ENCODE measurements around the gene RBP7.

The RBP7 gene

DNA sequence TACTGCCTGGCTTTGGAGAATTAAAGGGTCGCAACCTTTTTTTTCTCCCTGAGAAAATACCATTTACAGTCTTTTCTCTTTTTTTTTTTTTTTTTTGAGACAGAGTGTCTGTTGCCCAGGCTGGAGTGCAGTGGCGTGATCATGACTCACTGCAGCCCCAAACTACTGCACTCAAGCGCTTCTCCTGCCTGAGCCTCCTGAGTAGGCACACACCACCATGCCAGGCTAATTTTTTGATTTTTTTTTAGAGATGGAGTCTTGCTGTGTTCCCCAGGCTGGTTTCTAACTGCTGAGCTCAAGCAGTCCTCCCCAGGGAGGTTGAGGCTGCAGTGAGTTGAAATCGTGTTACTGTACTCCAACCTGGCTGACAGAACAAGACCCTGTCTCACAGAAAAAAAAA, 60.3 kb downstream of the RBP7 start:
- H3K4me1 ChIP-seq (ENCODE audit: control insufficient read depth, insufficient read depth, low read length), result no peaks in the 10 kb centered on the region
- no peaks in the 10 kb centered on the region for H3K36me3 ChIP-seq (ENCODE audit: control insufficient read depth, insufficient read depth, low read length)
- no peaks in the 10 kb centered on the region for H3K27me3 ChIP-seq (ENCODE audit: control insufficient read depth, insufficient read depth, low read length)
- H3K4me3 ChIP-seq (ENCODE audit: low read length), result no peak overlapping the region
- no peaks in the 10 kb centered on the region for H3K9me3 ChIP-seq (ENCODE audit: control insufficient read depth, low read length)
- no peak overlapping the region for H3K9ac ChIP-seq (ENCODE audit: low read length)

DNA sequence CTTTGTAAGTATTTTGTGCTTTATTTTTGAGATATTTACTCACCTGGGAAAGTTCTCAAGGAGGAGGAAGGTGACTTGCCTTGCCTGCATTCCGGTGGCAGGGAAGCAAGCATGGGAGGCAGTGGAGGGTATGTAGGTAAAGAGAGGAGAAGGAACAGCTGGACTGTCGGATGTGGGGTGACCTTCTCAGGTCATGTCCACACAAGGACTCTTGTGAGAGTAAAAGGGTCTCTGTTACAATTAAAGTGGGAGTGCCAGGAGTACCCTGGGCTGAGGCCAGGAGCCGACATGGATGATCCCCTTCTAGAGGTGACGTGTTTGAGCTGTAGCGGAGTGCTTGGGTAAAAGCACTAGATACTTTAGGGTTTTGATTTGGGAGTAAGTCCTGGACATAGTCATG, 60.8 kb downstream of the RBP7 start:
- Histone ChIP-seq H3K9me3 (ENCODE audit: control insufficient read depth, low read length) (no peaks in the 10 kb centered on the region), H3K27me3 (ENCODE audit: control insufficient read depth, insufficient read depth, low read length) (no peaks in the 10 kb centered on the region), H3K4me3 (ENCODE audit: low read length) (no peak overlapping the region), H3K36me3 (ENCODE audit: control insufficient read depth, insufficient read depth, low read length) (no peaks in the 10 kb centered on the region), H3K9ac (ENCODE audit: low read length) (no peak overlapping the region), H3K4me1 (ENCODE audit: control insufficient read depth, insufficient read depth, low read length) (no peaks in the 10 kb centered on the region)

DNA sequence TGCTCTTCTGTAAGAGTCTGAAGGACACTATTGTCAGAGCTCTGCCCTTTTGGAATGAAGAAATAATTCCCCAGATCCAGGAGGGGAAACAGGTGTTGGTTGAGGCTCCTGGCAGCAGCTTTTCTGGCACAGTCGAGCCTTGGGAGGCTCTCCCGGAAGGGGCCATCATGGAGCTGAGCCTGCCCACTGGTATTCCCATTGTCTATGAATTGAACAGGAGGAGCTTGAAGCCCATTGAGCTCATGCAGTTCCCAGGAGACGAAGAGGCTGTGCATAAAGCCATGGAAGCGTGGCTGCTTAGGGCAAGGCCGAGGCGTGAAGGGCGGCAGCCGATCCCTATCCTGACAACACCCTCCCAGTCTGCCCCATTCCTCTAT, 62.3 kb downstream of the RBP7 start:
- Histone ChIP-seq H3K9me3 (ENCODE audit: control insufficient read depth, low read length) (no peaks in the 10 kb centered on the region), H3K27me3 (ENCODE audit: control insufficient read depth, insufficient read depth, low read length) (no peaks in the 10 kb centered on the region), H3K4me3 (ENCODE audit: low read length) (no peak overlapping the region), H3K36me3 (ENCODE audit: control insufficient read depth, insufficient read depth, low read length) (no peaks in the 10 kb centered on the region), H3K9ac (ENCODE audit: low read length) (no peak overlapping the region), H3K4me1 (ENCODE audit: control insufficient read depth, insufficient read depth, low read length) (no peaks in the 10 kb centered on the region)

DNA sequence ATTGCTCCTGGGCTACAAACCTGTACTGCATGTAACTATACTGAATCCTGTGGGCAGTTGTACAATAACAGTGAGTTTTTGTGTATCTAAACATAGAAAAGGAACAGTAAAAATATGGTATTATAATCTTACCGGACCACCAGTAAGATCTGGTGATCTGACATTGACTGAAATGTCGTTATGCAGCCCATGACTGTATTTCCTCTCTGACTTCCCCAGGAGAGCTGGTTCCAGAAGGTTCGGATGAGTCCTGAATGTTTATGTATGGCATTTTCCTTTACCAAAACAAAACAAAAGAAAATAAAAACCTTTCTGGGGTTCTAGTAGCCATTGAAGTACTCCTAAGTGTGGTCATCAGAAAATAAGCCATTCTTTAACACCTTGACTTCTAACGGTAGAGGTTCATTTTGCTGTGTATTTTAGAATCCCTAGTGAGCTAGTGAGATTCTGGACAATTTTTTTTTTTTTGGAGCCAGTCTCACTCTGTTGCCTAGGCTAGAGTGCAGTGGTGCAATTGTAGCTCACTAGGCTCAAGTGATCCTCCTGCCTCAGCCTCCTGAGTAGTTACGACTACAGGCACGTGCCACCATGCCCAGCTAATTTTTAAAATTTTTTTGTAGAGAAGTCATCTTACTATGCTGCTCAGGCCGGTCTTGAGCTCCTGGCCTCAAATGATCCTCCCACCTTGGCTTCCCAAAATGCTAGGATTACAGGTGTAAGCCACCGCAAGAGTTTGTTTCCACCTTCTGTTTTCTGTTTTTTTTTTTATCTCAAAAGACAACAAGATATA, 63.5 kb downstream of the RBP7 start:
- H3K4me1 ChIP-seq (ENCODE audit: control insufficient read depth, insufficient read depth, low read length), result no peaks in the 10 kb centered on the region
- H3K4me3 ChIP-seq (ENCODE audit: low read length), result no peak overlapping the region
- no peaks in the 10 kb centered on the region for H3K36me3 ChIP-seq (ENCODE audit: control insufficient read depth, insufficient read depth, low read length)
- no peaks in the 10 kb centered on the region for H3K27me3 ChIP-seq (ENCODE audit: control insufficient read depth, insufficient read depth, low read length)
- no peaks in the 10 kb centered on the region for H3K9me3 ChIP-seq (ENCODE audit: control insufficient read depth, low read length)
- H3K9ac ChIP-seq (ENCODE audit: low read length), result no peak overlapping the region

DNA sequence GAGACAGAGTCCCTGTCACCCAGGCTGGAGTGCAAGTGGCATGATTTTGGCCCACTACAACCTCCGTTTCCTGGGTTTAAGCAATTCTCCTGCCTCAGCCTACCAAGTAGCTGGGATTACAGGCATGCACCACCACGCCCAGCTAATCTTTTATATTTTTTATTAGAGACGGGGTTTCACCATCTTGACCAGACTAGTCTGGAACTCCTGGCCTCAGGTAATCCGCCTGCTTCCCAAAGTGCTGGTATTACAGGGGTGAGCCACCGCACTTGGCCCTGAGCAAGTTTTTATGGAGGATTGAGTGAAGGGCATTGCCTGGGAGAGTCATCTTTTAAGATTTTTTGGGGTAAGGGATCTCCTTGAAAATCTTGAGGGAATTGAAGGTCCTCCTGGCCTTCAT, 64.2 kb downstream of the RBP7 start:
- H3K4me3 ChIP-seq (ENCODE audit: low read length), result no peak overlapping the region
- H3K9ac ChIP-seq (ENCODE audit: low read length), result no peak overlapping the region
- no peaks in the 10 kb centered on the region for H3K27me3 ChIP-seq (ENCODE audit: control insufficient read depth, insufficient read depth, low read length)
- no peaks in the 10 kb centered on the region for H3K4me1 ChIP-seq (ENCODE audit: control insufficient read depth, insufficient read depth, low read length)
- H3K9me3 ChIP-seq (ENCODE audit: control insufficient read depth, low read length), result no peaks in the 10 kb centered on the region
- H3K36me3 ChIP-seq (ENCODE audit: control insufficient read depth, insufficient read depth, low read length), result no peaks in the 10 kb centered on the region

DNA sequence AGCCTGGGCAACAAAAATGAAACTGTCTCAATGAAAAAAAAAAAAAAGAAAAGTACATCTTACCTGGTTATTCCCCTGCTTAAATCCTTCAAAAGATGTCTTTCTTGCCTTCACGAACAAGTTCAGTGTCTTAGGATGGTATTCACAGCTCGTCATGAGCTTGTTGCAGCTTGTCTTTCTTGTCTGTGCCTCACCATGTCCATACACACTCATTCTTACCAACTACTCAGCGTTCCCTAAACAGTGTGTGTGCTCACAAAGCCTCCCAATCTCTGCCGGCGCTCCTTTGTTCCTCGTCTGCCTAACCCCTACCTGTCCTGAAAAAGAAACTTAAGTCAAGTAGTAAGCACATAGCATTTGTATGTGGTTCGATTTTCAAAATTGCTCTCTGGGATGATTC, 66.8 kb downstream of the RBP7 start:
- Histone ChIP-seq H3K36me3 (ENCODE audit: control insufficient read depth, insufficient read depth, low read length) (no peaks in the 10 kb centered on the region), H3K27me3 (ENCODE audit: control insufficient read depth, insufficient read depth, low read length) (no peaks in the 10 kb centered on the region), H3K4me1 (ENCODE audit: control insufficient read depth, insufficient read depth, low read length) (no peaks in the 10 kb centered on the region), H3K9ac (ENCODE audit: low read length) (no peak overlapping the region), H3K9me3 (ENCODE audit: control insufficient read depth, low read length) (no peaks in the 10 kb centered on the region), H3K4me3 (ENCODE audit: low read length) (no peak overlapping the region)

DNA sequence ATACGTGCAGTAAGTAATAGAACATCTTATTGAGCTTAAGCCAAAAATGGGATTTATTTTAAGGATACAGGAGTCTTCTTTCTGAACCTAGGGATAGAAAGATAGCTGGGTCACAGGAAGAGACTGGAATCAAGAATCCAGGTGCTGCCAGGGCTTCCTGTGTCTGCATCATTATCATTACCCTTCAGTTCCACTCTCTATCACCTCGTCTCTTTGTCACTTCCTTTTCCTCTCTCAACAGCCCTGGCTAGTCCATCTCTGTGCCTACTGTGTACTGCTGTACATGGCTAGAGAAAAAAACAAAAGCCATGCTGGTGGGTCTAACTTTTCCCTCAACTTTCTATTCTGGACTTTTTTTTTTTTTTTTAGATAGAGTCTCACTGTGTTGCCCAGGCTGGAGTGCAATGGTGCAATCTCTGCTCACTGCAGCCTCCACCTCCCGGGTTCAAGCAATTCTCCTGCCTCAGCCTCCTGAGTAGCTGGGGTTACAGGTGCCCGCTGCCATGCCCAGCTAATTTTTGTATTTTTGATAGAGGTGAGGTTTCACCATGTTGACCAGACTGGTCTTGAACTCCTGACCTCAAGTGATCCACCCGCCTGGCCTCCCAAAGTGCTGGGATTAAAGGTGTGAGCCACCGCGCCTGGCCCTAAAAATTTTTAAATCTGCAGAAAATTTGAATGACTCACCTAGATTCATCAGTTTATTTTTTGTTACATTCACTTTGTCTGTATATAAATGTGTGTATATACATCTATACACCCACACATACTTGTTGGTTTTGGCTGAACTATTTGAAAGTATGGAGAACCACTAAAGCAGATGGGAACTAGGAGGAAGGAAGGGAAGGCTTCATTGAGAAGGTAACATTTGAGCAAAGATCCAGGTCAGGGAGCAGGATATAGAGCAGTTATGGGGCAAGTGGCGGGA, 67.7 kb downstream of the RBP7 start:
- Histone ChIP-seq H3K4me1 (ENCODE audit: control insufficient read depth, insufficient read depth, low read length) (no peaks in the 10 kb centered on the region), H3K4me3 (ENCODE audit: low read length) (no peak overlapping the region), H3K9me3 (ENCODE audit: control insufficient read depth, low read length) (no peaks in the 10 kb centered on the region), H3K27me3 (ENCODE audit: control insufficient read depth, insufficient read depth, low read length) (no peaks in the 10 kb centered on the region), H3K9ac (ENCODE audit: low read length) (no peak overlapping the region), H3K36me3 (ENCODE audit: control insufficient read depth, insufficient read depth, low read length) (no peaks in the 10 kb centered on the region)

DNA sequence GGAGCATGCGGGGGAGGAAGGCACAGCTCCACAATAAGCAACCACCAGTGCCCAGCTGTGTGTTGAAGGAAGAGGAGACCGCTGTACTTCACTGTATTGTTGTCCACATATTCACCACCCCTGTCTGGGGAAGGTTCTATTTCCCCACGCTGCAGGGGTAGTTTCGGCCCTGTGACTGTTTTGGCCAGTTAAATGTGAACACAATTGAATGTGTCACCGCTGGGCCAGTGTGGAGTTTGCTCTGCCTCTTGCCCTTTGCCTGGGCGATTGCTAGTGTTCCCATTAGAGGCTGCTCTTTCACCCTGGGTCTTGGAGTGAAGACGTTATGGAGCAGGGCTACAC, 68.3 kb downstream of the RBP7 start:
- Histone ChIP-seq H3K27me3 (ENCODE audit: control insufficient read depth, insufficient read depth, low read length) (no peaks in the 10 kb centered on the region), H3K9me3 (ENCODE audit: control insufficient read depth, low read length) (no peaks in the 10 kb centered on the region), H3K9ac (ENCODE audit: low read length) (no peak overlapping the region), H3K4me3 (ENCODE audit: low read length) (no peak overlapping the region), H3K4me1 (ENCODE audit: control insufficient read depth, insufficient read depth, low read length) (no peaks in the 10 kb centered on the region), H3K36me3 (ENCODE audit: control insufficient read depth, insufficient read depth, low read length) (no peaks in the 10 kb centered on the region)

Measured in mucosa of stomach (tissue), 1 donor.